PC-3 (cell line): ENCODE measurements around the gene FBRS. TPM values are rescaled to one million over a fixed set of nuclear protein-coding genes. Genes with fewer than 3 reads are reported as not detected.

ENCODE experiments used
- ATAC-seq: fragments of 200-7000 bp; cut with Tn5 transposase; 2 replicates; pipeline ENCODE4 v1.9.1; 2020; ENCODE audit warnings: mild to moderate bottlenecking, moderate library complexity
- BruUV-seq: library from RNA; stranded (reverse); fragments of 400-500 nt; replicated peaks from 2 replicates; lab custom pipeline; 2021; lab: Mats Ljungman, UMichigan
- CTCF ChIA-PET: fragments of 300-600 bp; sonication (Branson Sonifier 250); formaldehyde crosslinking; loops from one replicate; lab custom pipeline; 2022; ENCODE audit warnings: antibody characterized with exemption; lab: Charles Lee
- POLR2A ChIA-PET: fragments of 300-600 bp; sonication (Branson Sonifier 250); formaldehyde crosslinking; loops from one replicate; lab custom pipeline; 2022; ENCODE audit warnings: antibody characterized with exemption; ENCODE audit not compliant: unreplicated experiment; lab: Charles Lee
- DNase-seq: peaks from one replicate; pipeline ENCODE4 v3.0.0-alpha.2; 2015
- H2AFZ ChIP-seq: fragments of 300-600 bp; sonication (generic); 2 replicates; pipeline ENCODE4 v1.6.0; 2016; ENCODE audit warnings: antibody characterized with exemption, low read length
- H3F3A ChIP-seq: fragments of 300-600 bp; sonication (generic); one replicate; pipeline ENCODE4 v1.6.0; 2017; ENCODE audit warnings: antibody characterized with exemption, low read length, control low read depth, mild to moderate bottlenecking; ENCODE audit not compliant: unreplicated experiment
- H3K27ac ChIP-seq: fragments of 300-600 bp; sonication (generic); 2 replicates; pipeline ENCODE4 v1.5.1; 2016; ENCODE audit warnings: mild to moderate bottlenecking, low read length
- H3K27me3 ChIP-seq: fragments of 300-600 bp; sonication (generic); 2 replicates; pipeline ENCODE4 v1.6.1; 2016; ENCODE audit warnings: low read length, mixed read lengths
- H3K36me3 ChIP-seq: fragments of 300-600 bp; sonication (generic); 2 replicates; pipeline ENCODE4 v1.6.1; 2016; ENCODE audit warnings: low read depth, mixed run types, low read length, mixed read lengths
- H3K4me1 ChIP-seq: fragments of 300-600 bp; sonication (generic); 2 replicates; pipeline ENCODE4 v1.5.1; 2016; ENCODE audit warnings: low read length; ENCODE audit not compliant: insufficient read depth
- H3K4me2 ChIP-seq: fragments of 300-600 bp; sonication (generic); 2 replicates; pipeline ENCODE4 v1.6.0; 2016; ENCODE audit warnings: low read length
- H3K4me3 ChIP-seq: fragments of 300-600 bp; sonication (generic); 2 replicates; pipeline ENCODE4 v1.5.1; 2016; ENCODE audit warnings: mild to moderate bottlenecking, low read length, mixed read lengths
- H3K79me2 ChIP-seq: fragments of 300-600 bp; sonication (generic); 2 replicates; pipeline ENCODE4 v1.6.1; 2017; ENCODE audit warnings: low read length, mixed read lengths
- H3K9ac ChIP-seq: fragments of 300-600 bp; sonication (generic); 2 replicates; pipeline ENCODE4 v1.6.0; 2016; ENCODE audit warnings: mild to moderate bottlenecking, low read length
- H3K9me2 ChIP-seq: fragments of 300-600 bp; sonication (generic); replicated peaks from 2 replicates; pipeline ENCODE4 v1.6.1; 2016; ENCODE audit warnings: mixed run types, low read length, mixed read lengths
- H3K9me3 ChIP-seq: fragments of 300-600 bp; sonication (generic); 2 replicates; pipeline ENCODE4 v1.6.1; 2016; ENCODE audit warnings: low read length, mixed read lengths
- H4K20me1 ChIP-seq: fragments of 300-600 bp; sonication (generic); 2 replicates; pipeline ENCODE4 v1.6.1; 2016; ENCODE audit warnings: low read length, mixed read lengths
- EZH2 ChIP-seq: fragments of 300-600 bp; sonication (generic); IDR thresholded peaks from one replicate; pipeline ENCODE4 v1.6.1; 2017; ENCODE audit warnings: antibody characterized with exemption, mild to moderate bottlenecking, low read length; ENCODE audit not compliant: unreplicated experiment
- EZH2phosphoT487 ChIP-seq: fragments of 300-600 bp; sonication (generic); IDR thresholded peaks from 2 replicates; pipeline ENCODE4 v1.6.1; 2018; ENCODE audit warnings: mild to moderate bottlenecking, antibody characterized with exemption, low read length, borderline replicate concordance
- intact Hi-C: fragments of 100-400 bp; cut with micrococcal nuclease; formaldehyde crosslinking; loops from 2 replicates; pipeline ENCODE4 v1.9.0; 2023
- total RNA-seq: library from RNA; depleted of rRNA; stranded (reverse); fragments of >200 nt; gene quantifications from 2 replicates; pipeline ENCODE4 v1.2.3, GENCODE V29; 2014
- TF ChIP-seq, protein P1 (sequence below): fragments of 300-600 bp; sonication (generic); conservative IDR thresholded peaks from 2 replicates; pipeline ENCODE4 v1.5.1; 2017; ENCODE audit warnings: antibody characterized with exemption, low read depth, mild to moderate bottlenecking, low read length

Gene FBRS
- total RNA-seq, 1 experiment from 2014 or later, result 22.2 TPM

DNA sequence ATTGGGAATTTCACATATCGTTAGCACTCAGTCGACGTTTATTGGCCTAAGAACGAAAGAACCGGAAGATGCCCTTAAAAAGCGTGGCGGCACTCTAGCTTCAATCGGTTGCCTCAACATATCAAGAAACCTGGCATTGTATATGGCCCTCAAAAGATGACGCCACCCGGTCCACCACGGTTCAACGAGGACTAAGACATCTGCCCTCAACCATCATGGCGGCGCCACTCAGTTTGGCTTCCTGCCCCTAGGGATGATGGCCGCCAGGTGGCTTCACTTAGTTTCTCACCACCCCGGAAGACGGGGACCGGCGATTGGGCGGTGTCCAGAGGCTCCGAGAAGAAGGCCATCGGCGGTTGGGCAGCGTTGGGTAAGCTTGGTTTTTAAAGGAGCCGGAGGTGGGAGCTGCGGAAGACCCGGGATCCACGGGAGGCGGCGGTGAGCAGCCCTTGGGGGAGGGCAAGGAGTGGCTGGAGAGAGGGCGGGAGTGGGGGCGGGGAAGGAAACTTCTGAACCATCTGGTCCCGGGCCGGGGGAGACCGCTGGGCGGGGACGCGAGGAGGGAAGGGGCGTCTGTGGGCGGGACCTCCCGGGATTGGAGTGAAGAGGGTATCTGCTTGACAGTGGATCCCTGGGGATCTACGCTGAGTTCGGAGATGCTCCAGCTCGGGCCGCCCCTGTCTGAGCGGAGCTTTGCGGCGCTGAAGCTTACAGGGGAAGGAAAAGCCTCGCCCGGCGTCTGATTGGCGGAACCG lies 7.7 kb upstream of the FBRS start, which contains the start of gene PRR14:
Gene PRR14, plus strand, starts transcription at position 592 of the 755 bp plus-strand sequence. CDS start 686 bp downstream, outside the sequence.
- TF ChIP-seq, protein P1, sequence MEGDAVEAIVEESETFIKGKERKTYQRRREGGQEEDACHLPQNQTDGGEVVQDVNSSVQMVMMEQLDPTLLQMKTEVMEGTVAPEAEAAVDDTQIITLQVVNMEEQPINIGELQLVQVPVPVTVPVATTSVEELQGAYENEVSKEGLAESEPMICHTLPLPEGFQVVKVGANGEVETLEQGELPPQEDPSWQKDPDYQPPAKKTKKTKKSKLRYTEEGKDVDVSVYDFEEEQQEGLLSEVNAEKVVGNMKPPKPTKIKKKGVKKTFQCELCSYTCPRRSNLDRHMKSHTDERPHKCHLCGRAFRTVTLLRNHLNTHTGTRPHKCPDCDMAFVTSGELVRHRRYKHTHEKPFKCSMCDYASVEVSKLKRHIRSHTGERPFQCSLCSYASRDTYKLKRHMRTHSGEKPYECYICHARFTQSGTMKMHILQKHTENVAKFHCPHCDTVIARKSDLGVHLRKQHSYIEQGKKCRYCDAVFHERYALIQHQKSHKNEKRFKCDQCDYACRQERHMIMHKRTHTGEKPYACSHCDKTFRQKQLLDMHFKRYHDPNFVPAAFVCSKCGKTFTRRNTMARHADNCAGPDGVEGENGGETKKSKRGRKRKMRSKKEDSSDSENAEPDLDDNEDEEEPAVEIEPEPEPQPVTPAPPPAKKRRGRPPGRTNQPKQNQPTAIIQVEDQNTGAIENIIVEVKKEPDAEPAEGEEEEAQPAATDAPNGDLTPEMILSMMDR, result no peak
- no peak for TF ChIP-seq EZH2phosphoT487
- TF ChIP-seq EZH2, result no peak
- H2AFZ ChIP-seq, result peak within 1 kb of the TSS; percentile 97

DNA sequence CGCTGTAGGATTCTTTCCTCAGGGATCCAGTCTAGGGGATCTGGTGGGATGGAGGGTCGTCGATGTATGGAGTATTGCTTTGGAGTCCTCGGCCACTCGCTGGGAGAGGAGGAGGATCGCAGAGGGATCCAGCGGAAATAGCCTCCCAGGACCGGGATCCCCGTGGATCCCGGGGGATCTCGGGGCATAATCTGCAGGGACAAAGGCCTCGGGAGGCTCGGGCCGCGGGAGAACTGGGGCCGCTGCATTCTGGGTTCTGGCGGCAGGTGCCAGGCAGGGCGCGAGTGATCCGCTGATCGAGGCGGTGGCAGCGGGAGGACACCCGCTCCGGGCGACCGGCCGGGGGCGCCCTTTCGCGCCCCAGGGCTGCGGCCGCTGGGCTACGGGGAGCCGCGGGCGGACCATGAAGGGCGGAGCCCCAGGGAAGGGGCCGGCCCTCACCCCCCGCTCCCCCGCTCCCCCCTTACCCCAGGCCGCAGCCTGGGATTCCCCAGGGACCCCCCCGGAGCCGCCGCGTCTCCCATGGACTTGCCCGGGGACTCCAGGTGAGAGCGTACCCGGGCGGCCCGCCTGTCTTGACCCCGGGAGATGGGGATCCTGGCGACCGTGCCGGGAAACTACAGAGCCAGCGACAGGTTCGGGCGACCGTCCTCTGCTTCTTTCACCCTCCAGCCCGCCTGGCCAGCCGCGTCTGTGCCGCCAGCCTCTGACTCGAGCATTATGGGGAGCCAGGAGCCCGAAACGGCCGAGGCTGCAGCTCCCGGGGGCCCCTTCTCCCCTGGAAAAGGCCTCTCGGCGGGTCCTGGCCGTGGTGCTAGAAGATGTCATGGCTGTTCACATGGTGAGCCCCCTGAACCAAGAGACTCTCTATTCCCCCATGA lies 6.9 kb upstream of the FBRS start:
- CTCF ChIA-PET, result interaction anchor here (0.6 to 0.9 kb wide), 3 partner anchors 34 to 222 kb away, joined by 3 to 13 read pairs (median 4); partner anchors contain the start of gene DCTPP1
- POLR2A ChIA-PET, result no interaction called here
- no peaks in the 10 kb centered on the region for H3K27me3 ChIP-seq

More for the DNA sequence above, 7.7 kb upstream of the FBRS start, which contains the start of gene PRR14:
- peak within 1 kb of the TSS; percentile 77 for H3K9ac ChIP-seq
- peak within 1 kb of the TSS; percentile 99 for H3K4me2 ChIP-seq
- H3K4me3 ChIP-seq, result peak within 1 kb of the TSS; percentile 91
- ChIA-PET POLR2A (interaction anchor here (0.5 to 0.6 kb wide), 3 partner anchors 35 to 201 kb away, joined by 3 to 11 read pairs (median 9); no protein-coding TSS in a partner anchor), CTCF (interaction anchor here (0.7 to 0.9 kb wide), 2 partner anchors 35 to 221 kb away, joined by 4 to 13 read pairs; partner anchors contain the start of gene DCTPP1)
- ATAC-seq (peak; percentile 89), DNase-seq (peak; percentile 97)
- BruUV-seq, result no TSS peak
- H3K9me2 ChIP-seq, result no peaks in the 10 kb centered on the region
- intact Hi-C loops, result loop anchor here (1.0 to 2.0 kb wide), 2 partner anchors 16 to 280 kb away; partner anchors contain the start of gene TBC1D10B
- 0 out of 2 replicates have a peak, but pooled peaks cover 4% of the 10 kb centered on the region for H3K4me1 ChIP-seq
- no peaks in the 10 kb centered on the region for H3F3A ChIP-seq
- no peaks in the 10 kb centered on the region for H3K9me3 ChIP-seq
- H3K27ac ChIP-seq, result no peak within 1 kb of the TSS
- H3K79me2 ChIP-seq, result peaks cover 11% of the 10 kb centered on the region; the same call in 1 of the 2 replicates
- no peaks in the 10 kb centered on the region for H4K20me1 ChIP-seq
- H3K27me3 ChIP-seq, result no peaks in the 10 kb centered on the region
- H3K36me3 ChIP-seq, result no peaks in the 10 kb centered on the region

More for the DNA sequence above, 6.9 kb upstream of the FBRS start:
- H3K27ac ChIP-seq, result no peak overlapping the region
- H3K9me3 ChIP-seq, result no peaks in the 10 kb centered on the region
- TF ChIP-seq EZH2phosphoT487, result no peak
- TF ChIP-seq, protein P1, result peak; percentile 62
- no peak for TF ChIP-seq EZH2
- H3K9me2 ChIP-seq, result no peaks in the 10 kb centered on the region
- peak overlapping the region; percentile 91 for H3K4me3 ChIP-seq
- H3K4me1 ChIP-seq, result 0 out of 2 replicates have a peak, but pooled peaks cover 4% of the 10 kb centered on the region
- H3K36me3 ChIP-seq, result no peaks in the 10 kb centered on the region
- ATAC-seq (peak; percentile 78), DNase-seq (peak; percentile 64)
- intact Hi-C loops, result loop anchor here (2.0 kb wide), 1 partner anchor 17 kb away; no protein-coding TSS in a partner anchor
- H3K4me2 ChIP-seq, result peak overlapping the region; percentile 99
- H2AFZ ChIP-seq, result peak overlapping the region; percentile 97
- H3K9ac ChIP-seq, result peak overlapping the region; percentile 77
- peaks cover 11% of the 10 kb centered on the region; the same call in 1 of the 2 replicates for H3K79me2 ChIP-seq
- BruUV-seq, result TSS peak; percentile 62
- no peaks in the 10 kb centered on the region for H3F3A ChIP-seq
- H4K20me1 ChIP-seq, result no peaks in the 10 kb centered on the region
